GM12891 (cell line): Measurements from ENCODE around the gene RNF115.
"Not testable (repeated sequence)": the region's sequence is repeated elsewhere in the genome, so short reads cannot be mapped to it uniquely, and the experiment has no call there.

Source experiments
- DNase-seq: peaks from one replicate; pipeline ENCODE4 v3.0.0; 2011; ENCODE audit warnings: low spot score; ENCODE audit not compliant: insufficient read length
- FAIRE-seq: peaks from 2 replicates; lab custom pipeline; 2011; peaks lifted over from hg19 to GRCh38; lab: Jason Lieb, UNC
- PAX5 ChIP-seq: IDR thresholded peaks from 2 replicates; pipeline ENCODE4 v1.6.1; 2011; ENCODE audit warnings: low read length, moderate library complexity, mild to moderate bottlenecking; ENCODE audit not compliant: insufficient read depth, severe bottlenecking
- POLR2A ChIP-seq: IDR thresholded peaks from 2 replicates; pipeline ENCODE4 v1.6.1; 2011; ENCODE audit warnings: low read depth, low read length, control low read depth
- POLR2AphosphoS5 ChIP-seq: IDR thresholded peaks from 2 replicates; pipeline ENCODE4 v1.6.1; 2011; ENCODE audit warnings: low read depth, low read length, control low read depth
- POU2F2 ChIP-seq: IDR thresholded peaks from 2 replicates; pipeline ENCODE4 v1.6.1; 2011; ENCODE audit warnings: low read depth, mild to moderate bottlenecking, control low read depth, low read length, moderate library complexity
- SPI1 ChIP-seq: IDR thresholded peaks from 2 replicates; pipeline ENCODE4 v1.6.1; 2011; ENCODE audit warnings: low read depth, low read length, control low read depth
- TAF1 ChIP-seq: IDR thresholded peaks from 2 replicates; pipeline ENCODE4 v1.6.1; 2011; ENCODE audit warnings: low read depth, low read length, control low read depth

The RNF115 gene

DNA sequence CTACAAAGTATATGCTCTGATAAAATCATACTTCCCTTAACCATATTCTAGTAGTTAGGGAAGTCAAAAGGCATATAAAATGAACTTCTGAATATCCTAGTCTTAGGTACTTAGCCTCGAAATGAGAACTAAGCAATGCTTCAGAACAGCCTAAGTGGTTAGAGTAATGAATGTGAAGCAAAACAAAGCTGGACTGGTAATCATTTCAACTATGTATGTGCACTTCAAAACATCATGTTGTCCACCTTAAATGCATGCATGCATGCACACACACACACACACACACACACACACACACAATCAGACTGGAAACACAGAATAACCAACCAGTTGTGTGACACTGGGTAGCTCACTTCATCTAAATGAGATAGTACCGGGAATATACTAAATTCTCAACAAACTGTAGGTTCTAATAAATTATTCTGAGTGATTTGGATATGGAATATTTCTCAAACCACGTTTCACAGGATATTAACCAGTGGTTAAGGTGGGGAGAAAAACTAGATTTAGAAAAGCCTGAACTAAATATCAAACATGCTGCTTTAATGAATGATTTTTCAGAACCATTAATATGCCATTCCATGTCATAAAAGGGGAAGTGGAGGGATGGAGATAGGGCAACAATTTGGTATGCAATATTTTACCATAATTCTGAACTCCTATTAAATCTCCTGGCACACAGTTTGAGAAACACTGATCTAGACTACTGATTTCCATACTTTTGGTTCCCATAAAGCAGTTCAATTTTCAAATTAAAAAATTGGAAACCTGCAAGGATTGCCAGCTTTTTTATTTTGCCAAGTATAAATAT is 19.5 kb downstream of the RNF115 start:
- TF ChIP-seq POU2F2 (no peak), SPI1 (peak; percentile 57), POLR2AphosphoS5 (no peak)
- no peak for DNase-seq
- peak; percentile 35 for FAIRE-seq

DNA sequence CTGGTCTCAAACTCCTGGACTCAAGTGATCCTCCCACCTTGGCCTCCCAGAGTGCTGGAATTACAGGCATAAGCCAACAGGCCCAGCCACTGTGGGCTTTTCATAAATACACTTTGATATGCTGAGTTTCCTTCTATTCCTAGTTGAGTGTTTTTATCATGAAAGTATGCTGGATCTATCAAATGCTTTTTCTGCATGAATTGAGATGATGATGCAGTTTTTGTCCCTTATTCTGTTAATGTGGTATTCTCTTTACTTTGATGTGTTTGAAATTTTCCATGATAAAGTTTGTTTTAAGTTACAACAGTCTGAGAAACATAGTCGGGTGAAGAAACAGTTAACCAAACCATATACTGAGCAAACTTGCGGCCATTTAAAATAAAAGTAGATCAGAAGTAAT is 24.1 kb downstream of the RNF115 start:
- no peak for DNase-seq
- TF ChIP-seq POLR2A (no peak), PAX5 (no peak)
- no peak for FAIRE-seq

DNA sequence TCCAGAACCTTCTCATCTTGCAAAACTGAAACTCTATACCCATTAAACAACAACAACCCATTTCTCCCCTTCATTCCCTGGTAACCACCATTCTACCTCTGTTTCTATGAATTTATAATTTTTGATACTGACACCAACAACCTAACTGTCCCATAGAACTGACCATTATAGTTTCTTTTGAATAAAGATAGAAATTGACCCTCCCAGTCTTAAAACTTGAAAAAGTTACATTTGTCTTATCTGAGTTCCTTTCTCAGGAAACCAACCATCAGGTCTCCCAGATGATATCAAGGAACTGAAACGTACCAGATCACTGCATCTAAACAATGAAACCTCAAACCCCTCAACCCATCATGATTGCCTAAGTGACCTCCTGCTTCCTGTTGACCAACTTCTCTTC is 27.1 kb downstream of the RNF115 start:
- DNase-seq (no peak), FAIRE-seq (no peak)
- TF ChIP-seq POLR2A (no peak), PAX5 (no peak), TAF1 (no peak), POLR2AphosphoS5 (no peak), SPI1 (0 out of 2 replicates have a peak, but pooled peaks have one; percentile 11), POU2F2 (no peak)

DNA sequence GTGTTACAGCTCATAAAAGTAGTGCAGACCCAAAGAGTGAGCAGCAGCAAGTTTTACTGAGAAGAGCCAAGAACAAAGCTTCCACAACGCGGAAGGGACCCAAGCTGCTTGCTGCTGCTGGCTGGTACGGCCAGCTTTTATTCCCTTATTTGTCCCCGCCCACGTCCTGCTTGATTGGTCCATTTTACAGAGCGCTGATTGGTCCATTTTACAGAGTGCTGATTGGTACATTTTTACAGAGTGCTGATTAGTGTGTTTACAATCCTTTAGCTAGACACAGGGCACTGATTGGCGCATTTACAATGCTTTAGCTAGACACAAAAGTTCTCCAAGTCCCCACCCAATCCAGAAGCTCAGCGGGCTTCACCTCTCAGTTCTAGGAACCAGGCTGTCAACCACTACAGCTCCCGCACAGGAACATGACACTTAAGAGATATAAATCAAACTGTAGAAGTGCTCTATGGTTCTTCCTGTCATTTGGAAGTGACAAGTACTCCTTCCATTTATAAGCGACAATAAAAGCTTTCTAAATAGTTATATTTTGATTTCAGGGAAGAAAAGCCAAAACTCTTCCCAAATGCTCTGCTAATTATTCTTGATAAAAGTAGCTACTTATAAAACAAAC is 28.5 kb downstream of the RNF115 start:
- FAIRE-seq (no peak), DNase-seq (no peak)
- no peak for TF ChIP-seq POLR2A

DNA sequence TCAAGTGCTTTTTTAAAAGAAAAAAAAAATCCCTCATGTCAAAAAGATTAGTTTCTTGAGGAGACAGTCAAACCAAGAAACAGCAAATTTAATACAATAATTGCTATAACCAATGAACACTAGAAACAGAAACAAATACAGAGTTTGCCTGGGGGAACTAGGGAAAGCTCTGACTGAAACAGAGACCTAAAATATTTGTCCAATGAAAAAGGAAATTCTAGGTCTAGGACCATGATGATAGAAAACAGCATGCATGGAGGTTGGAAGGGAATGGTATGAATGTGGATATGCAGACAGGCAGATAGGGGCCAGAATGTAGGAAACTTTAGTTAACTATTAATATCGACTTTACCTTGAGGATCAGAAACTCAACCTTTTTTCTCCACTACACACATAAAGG is 31.4 kb downstream of the RNF115 start:
- DNase-seq: no peak
- TF ChIP-seq PAX5: no peak
- no peak for TF ChIP-seq POU2F2
- no peak for TF ChIP-seq TAF1
- no peak for TF ChIP-seq POLR2AphosphoS5
- no peak for TF ChIP-seq POLR2A
- TF ChIP-seq SPI1: no peak
- FAIRE-seq: no peak

DNA sequence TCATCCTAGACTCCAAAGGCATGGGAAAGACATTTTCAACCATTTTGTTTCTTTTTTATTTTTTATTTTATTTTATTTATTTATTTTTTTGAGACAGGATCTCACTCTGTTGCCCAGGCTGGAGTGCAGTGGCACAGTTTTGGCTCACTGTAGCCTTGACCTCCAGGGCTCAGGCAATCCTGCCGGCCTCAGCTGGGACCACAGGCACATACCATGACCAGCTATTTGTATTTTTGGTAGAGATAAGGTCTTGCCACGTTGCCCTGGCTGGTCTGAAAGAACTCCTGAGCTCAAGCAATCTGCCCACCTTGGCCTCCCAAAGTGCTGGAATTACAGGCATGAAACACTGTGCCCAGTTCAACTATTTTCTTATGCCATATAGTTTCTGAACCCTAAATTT is 32.0 kb downstream of the RNF115 start:
- DNase-seq, FAIRE-seq: not testable (repeated sequence)

DNA sequence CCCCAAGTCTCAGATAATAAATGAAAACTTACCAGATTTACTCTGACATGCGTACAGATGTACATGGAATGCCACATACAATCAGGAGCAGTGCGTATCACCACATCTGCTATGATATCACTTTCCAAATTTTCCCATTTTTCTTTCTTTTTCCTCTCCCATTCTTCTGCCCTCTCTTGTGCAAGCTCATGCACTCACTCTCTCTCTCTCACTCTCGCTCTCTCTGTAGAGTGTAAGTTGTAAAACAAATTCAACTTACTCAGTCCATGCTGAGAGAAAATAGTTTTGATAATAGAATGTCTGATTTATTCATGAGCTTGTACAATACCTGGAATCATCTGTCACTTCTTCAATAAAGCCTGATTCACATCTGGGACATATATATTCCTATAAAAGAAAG is 35.3 kb downstream of the RNF115 start:
- FAIRE-seq (no peak), DNase-seq (no peak)
- TF ChIP-seq PAX5: no peak
- no peak for TF ChIP-seq SPI1
- no peak for TF ChIP-seq POLR2AphosphoS5
- no peak for TF ChIP-seq POU2F2
- TF ChIP-seq POLR2A: no peak
- no peak for TF ChIP-seq TAF1

DNA sequence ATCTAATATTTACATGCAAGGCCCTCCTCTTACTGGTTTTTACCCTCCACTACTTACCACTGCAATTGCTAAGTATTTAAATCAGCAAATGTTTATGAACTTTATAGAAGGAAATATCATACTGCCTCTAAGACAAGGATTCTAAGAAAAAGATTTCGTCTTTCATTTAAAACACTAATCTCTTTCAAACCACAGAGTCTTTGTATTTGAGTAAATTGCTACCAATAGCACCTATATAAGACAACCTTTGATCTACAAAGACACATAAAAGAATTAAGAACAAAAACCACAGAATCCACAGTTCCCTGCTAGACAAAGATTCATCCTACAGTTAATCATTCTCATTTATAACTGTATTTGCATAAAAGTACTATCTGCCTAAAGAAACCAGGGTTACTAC is 37.6 kb downstream of the RNF115 start:
- DNase-seq (no peak), FAIRE-seq (no peak)
- TF ChIP-seq SPI1 (no peak), POLR2AphosphoS5 (no peak), POU2F2 (no peak), TAF1 (no peak), POLR2A (no peak), PAX5 (no peak)

DNA sequence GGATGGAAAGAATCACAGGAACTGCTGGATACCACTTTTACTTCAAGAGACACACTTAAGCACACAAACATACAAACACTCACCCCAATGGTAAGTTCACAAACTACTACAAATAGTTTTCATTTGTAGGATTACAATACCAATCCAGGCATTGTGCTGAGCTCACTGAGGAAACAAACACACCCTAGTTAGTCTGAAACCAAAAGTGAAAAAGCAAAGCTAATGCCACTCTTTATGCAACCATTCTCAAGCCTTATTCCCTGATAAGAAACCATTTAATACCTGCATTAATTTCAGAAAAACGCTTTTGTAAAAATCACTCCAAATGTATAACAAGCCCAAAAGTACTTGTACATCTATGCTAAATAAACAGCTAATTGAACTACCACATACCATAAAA is 38.3 kb downstream of the RNF115 start:
- DNase-seq: no peak
- TF ChIP-seq POLR2AphosphoS5 (no peak), POLR2A (no peak), PAX5 (no peak), SPI1 (no peak), POU2F2 (no peak), TAF1 (no peak)
- FAIRE-seq: no peak

DNA sequence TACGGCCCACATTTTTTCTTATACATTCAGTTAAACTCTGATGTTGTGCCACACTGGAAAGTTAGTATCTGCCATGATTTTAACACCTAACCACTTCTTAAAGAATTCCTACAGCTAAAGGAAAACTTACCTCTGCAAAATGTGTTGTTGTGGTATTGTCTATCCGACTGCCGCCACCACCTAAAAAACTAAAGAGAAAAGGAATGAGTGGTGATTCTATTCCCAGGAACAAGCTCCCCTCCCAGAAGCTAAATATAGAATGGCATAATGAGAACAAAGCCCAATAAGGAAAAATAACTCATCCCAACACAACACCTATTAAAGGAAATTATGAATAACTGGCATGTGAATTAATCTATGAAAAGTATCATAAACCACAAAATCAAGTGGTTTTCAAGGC is 39.5 kb downstream of the RNF115 start:
- no peak for TF ChIP-seq POLR2AphosphoS5
- TF ChIP-seq PAX5: no peak
- no peak for TF ChIP-seq SPI1
- TF ChIP-seq POLR2A: no peak
- TF ChIP-seq POU2F2: no peak
- TF ChIP-seq TAF1: no peak
- FAIRE-seq: peak; percentile 9
- no peak for DNase-seq
